HG02852 (cell line): ENCODE results near the gene CTIF.

Source experiments
- ATAC-seq: cut with Tn5 transposase; IDR thresholded peaks from one replicate; pipeline ENCODE4 v1.9.1; 2021; ENCODE audit warnings: mild to moderate bottlenecking, moderate library complexity; ENCODE audit not compliant: unreplicated experiment

The CTIF gene

DNA sequence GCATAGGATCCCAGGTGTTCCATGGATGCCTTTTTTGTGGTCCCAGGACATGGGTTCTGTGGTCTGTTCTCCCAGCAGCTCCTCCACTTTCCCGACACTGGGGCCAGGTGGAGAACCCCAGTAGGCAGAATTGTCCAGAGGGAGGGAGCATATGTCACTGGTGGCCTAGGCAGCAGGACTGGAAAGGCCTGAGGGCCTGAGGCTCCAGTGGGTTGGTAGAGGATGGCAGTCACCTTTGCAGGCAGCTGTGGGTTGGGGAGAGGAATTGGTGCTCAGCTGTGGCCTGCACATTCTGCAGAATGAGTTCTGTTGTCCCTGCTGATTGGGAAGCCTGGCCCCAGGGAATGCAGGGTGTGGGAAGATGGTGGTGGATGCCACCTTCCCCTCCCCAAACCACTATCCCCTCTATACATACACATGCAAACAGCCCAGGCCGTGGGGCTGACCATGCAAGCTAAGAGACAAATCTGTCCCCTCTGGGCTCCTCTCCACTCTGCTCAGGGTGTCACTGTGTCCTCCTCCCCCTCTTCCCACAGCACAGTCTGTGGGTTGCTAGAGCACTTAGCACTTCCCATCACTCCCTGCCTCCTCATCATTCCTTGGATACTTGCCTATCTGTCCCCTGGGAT lies 11.4 kb downstream of the CTIF start:
- ATAC-seq, result no peak

DNA sequence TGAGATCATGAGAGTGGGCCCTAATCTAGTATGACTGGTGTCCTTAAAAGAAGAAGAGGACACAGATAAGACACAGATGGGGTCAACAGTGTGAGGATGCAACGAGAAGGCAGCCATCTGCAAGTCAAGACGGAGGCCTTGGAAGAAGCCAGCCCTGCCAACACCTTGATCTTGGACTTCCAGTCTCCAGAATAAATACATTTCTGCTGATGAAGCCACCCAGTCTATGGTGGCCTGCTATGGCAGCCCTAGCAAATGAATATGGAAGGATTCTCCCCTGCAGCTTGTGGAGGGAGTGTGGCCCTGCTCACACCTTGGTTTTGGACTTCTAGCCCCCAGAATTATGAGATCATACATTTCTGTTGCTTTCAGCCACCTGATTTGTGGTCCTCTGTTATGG lies 12.3 kb downstream of the CTIF start:
- no peak for ATAC-seq

DNA sequence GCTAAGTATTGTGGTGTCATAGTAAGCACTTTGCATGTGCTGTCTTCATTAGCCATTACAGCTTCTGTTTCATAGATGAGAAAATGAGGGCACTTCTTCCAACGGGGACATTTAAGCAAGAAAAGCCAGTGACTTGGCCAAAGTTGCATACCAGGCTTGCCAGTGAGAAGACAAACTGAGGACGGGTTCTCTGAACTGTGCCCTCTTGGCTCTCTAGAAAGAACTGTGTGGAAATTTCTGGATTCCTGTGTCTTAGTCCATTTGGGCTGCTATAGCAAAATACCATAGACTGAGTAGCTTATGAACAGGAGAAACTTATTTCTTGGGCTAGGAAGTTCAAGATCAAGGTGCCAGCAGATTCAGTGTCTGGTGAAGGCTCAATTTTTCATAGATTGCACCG lies 13.3 kb downstream of the CTIF start:
- no peak for ATAC-seq

DNA sequence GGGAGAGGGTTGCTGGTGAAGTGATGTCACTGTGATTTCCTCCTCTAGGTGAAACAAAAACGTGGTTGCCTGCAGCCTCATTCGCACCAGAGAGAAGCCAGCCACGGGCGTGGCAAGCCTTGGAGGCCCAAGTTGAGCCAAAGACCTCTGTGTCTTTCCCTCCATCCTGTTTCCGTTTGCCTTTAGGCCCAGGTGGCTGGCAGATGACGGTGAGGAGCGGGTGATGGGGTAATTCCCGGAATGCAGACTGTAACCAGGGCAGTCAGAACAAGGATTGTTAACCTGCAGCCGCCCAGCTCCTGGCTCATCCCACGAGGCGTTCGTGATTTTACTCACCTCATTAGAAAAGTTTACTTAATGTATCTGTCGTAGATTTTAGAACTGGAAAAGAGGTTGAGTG lies 14.4 kb downstream of the CTIF start:
- no peak for ATAC-seq

DNA sequence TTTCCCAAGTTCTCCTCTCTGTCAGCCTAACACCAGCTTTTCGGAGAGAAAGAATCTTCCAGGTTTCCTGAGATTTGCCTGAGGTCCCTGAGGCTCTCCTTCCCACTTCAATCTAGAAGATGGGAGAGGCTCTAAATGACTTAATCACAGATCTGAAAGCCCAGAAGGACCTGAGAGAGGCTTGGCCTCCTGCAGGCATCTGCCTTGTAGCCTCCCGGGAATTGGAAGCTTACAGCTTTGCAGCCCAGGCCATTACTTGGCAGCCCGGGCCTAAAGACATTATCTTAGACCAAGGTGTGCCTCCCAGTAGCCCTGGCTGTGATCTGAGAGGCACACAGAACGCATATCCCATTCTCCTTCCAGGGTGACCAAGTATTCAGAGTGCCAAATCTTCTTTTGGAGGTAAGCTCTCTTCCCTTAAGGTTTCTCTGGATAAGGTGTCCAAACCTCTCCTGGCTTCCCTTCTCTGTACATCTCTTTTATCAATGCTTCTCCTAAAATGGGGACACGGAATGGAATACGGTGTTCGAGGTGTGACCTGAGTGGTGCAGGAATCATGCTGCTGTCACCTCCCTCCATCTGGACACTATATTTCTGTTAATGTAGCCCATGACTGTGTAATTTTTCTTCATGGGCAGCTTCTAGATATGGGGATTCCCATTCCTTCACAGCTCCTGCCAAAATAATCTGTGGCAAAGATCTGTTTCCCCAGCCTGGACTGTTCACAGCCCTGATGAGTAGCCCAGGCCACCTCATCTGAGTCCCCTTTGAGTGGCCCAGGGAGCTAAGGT lies 16.0 kb downstream of the CTIF start:
- ATAC-seq, result no peak

DNA sequence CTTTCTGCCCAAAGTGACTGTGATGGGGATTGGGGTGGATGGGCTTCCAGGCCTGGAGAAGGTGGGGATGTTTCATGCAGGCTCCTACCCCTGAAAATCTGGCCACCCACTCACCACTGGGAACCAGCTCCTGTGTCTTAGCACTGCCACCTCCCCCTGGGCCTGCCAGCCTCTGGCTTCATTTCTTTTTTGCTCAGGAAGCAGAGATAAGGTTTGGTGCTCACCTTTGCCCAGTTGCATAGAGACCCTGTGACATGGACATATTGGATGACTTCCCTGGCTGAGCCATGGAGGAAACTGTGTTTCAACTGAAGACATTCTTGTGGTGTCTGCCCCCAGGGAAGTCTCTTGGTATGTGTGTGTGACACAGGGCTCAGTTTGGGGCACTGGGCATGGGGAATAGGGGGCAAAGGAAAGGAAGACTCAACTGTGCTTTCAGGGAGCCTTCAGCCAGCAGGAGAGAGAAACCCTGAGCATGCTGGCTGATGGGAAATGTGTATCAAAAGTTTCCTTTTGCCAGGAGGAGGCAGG lies 16.7 kb downstream of the CTIF start:
- ATAC-seq, result no peak

DNA sequence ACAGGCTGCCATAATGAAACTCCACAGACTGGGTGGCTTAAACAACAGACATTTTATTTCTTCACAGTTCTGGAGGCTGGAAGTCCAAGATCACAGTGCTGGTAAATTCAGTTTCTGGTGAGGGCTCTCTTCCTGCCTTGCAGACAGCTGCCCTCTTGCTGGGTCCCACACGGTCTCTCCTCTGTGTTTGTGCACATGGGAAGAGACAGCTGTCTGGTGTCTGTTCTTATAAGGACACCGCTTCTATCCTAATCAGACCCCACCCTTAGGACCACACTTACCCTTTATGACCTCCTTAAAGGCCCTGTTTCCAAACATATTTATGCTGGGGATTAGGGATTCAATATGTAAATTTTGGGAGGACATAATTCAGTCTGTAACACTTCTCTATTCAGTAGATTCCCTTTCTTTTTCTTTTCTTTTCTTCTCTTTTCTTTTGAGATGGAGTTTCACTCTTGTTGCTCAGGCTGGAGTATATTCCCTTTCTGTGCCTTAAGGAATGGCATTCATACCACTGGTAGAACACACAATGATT lies 18.9 kb downstream of the CTIF start:
- no peak for ATAC-seq

DNA sequence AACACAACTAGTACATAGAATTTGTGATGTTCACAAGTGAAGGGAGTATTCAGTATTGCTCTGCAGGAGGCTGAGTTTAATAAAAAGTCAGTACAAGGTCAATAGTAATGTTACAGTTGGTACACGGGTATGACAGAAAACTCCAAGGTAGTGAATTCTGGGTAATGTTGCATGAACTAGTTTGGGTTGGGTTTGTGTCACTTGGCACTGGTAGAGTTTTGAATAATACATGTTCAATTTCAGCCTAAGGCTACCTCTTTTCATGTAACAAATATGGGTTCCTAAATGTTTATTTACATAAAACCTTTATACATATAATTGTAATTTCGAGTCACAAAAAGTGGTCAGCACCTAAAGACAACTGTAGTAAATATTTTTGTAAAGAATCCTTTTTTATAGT lies 19.4 kb downstream of the CTIF start:
- no peak for ATAC-seq

DNA sequence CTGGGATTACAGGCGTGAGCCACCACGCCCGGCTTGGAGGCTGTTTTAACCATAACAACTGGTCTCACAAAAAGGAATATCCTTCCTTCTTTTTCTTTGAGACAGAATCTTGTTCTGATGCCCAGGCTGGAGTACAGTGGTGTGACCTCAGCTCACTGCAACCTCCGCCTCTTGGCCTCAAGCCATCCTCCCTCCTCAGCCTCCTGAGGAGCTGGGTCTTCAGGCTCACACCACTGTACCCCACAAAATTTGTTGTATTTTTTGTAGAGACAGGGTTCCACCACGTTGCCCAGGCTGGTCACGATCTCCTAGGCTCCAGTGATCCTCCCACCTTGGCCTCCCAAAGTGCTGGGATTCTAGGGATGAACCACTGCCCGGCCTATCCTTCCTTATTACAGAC lies 21.7 kb downstream of the CTIF start:
- ATAC-seq, result no peak

DNA sequence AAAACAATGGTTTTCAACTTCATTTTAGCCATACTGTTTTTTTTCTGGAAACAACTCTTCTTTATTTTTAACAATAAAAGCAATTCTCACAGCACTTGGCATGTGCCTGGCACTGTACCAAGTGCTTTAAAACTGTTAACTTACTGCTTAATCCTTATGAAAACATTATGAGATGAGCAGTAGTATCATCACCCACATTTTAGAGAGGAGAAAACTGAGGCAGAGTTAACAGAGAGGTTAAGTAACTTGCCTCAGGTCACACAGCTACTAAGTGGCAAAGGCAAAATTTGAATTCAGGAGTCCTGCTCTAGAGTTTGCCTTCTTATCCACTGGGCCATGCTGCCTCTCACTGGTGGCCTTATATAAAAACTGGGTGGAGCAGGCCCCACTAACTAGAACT lies 23.2 kb downstream of the CTIF start:
- ATAC-seq, result no peak

DNA sequence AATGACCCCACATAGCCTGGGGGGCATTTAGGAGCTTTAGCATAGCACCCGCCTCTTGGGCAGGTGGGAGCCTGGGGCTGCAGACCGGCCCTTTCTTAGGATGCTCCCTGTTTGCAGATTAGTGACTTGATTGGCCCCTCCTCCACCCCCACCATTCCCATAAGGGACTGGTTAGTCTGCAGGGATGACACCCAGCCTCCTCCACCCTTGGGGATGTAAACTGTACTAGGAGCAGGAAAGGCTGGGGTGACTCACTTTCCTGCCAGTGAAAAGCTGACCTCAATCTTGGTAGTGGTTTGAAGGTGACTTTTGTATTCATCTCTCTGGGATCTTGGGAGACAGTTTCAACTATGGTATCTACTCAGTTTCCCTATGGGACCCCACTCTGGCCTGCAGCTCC lies 24.2 kb downstream of the CTIF start:
- ATAC-seq, result no peak

DNA sequence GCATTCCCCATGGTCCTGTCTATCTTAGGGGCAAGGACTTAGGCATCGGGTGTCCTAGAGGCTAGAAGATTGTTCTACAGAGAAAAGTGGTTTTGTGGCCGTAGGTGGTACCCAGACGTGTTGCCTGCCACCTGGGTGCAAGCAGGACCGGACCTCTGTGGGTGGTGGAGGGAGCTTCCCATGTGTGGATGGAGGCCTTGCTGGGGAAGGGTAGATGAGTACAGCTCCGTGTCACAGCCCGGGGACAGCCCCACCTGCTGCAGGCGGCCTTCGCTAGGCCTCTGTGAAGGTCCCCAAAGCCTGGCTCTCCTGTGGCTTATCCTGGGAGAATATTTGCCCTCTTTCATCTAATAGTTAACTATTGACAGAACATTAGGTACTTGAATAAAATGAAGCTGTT lies 25.3 kb downstream of the CTIF start:
- ATAC-seq, result no peak

DNA sequence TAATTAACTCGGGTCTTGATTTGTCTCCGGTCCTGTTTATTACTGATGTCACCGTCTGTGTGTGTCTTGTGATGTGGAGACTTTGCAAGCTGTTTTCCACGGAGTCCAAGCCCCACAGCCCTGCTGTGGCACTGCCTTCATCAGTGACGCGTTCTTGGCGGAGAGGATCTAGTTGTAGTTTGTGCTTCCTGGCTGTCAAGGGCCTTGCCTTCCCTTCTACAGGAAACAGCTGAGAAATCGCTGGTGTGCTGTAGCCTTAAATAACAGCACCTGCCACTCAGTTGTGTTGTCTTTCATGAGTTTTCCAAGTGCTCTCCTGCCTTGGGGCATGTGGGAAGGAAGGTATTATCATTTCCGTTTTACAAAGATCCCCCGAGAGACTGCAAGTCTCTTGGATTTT lies 26.3 kb downstream of the CTIF start:
- no peak for ATAC-seq

DNA sequence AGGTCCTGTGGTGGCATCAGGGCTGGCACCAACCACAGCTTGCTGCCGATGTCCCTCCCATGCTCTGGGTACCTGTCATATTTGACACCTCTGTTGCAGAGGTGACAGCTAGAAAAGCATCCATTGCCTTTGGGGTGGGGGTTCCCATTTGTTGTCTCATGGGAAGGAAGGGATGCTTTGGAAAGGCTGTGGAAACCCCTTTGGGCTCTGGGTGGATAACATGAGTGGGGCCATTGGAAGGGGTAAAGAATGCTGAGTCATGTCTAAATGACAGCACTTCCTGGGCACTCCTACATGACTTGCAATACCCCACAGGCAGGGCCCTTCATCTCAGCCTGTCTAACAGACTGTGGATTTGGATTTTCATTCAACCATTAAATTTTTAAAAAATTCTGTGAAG lies 27.8 kb downstream of the CTIF start:
- no peak for ATAC-seq

DNA sequence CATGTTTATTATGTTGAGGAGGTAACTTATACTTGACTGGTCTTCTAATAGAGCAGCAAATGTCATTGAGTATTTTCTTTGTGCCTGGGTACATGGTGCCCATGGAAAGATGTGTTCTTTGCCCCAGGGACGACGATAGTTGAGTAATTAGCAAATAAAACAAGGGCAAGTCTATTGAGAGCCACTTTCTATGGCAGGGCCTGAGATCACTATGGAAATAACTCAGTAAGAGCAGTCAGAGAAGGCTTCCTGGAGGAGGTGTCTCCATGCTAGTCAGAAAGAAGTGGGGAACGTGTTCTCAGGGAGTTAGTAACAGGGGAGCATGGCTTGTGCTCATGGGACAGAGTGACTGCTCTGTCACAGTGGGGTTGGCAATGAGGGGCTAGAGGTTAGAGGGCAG lies 28.6 kb downstream of the CTIF start:
- ATAC-seq, result no peak

DNA sequence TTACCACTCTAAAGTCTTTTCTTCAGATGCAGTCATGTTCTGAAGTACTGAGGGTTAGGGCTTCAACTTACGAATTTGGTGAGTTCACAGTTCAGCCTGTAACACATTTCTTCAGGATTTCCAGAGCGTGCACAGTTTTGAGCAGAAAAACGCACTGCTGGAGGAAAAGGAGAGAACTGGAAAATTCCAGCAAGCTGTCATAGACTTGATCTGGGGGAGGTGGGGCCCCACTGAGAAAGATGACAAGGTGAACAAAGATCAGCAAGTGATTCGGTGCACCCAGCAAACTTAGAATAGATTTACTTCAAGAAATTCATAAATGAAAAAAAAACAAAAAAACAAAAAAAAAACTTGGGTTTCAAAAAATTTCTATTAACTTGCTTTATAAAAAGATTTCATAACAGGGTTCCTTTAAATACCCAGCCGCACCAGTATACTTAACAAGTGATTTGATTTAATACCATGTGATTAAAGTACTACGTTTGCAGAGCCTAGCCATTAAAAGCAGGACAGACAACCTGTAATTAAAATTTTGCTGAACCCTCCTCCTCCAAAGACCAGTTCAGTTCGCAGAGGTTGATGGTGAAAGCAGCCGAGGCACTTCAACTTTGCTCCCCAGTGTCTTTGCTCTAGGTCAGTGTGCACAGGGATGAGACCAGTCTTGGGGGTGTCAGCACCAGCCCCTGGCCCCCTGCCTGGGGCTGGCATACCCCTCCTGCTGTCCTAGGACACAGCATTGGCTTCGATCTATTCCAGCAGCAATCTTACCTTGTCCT lies 30.5 kb downstream of the CTIF start:
- ATAC-seq, result no peak

DNA sequence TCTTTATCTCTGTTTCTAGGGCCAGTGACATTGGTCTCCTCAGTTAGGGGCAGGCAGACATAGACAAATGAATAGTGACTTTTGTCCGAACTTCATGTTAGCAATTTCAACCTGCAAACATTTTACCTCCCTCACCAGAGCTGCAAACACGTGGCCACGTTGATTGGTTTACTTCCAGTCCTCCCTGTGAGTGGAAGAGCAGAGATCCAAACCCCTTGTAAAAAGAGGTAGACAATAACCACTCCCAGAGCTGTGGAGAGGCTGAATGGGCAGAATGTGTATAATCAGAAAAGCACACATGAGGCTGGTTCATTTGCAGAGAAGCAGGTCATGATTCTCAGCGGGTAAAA lies 31.1 kb downstream of the CTIF start:
- ATAC-seq, result no peak

DNA sequence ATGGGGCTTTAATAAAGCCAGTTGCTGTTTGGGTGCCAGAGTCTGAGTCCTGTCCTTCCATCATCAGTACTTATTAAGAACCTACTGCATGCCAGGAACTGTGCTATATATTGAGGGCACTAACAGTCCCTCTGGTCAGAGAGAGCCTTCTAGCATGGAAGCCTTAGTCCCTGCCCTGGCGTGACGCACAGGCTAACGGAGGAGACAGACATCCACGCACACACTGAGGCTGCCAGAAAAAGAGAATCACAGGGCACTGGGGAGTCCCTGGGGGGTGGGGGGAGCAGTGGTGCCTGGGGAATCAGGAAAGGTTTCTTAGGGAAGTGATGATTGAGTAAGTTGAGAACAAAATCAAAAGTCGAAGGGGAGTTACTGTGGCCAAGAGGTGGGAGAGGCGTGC lies 31.5 kb downstream of the CTIF start:
- ATAC-seq, result no peak

DNA sequence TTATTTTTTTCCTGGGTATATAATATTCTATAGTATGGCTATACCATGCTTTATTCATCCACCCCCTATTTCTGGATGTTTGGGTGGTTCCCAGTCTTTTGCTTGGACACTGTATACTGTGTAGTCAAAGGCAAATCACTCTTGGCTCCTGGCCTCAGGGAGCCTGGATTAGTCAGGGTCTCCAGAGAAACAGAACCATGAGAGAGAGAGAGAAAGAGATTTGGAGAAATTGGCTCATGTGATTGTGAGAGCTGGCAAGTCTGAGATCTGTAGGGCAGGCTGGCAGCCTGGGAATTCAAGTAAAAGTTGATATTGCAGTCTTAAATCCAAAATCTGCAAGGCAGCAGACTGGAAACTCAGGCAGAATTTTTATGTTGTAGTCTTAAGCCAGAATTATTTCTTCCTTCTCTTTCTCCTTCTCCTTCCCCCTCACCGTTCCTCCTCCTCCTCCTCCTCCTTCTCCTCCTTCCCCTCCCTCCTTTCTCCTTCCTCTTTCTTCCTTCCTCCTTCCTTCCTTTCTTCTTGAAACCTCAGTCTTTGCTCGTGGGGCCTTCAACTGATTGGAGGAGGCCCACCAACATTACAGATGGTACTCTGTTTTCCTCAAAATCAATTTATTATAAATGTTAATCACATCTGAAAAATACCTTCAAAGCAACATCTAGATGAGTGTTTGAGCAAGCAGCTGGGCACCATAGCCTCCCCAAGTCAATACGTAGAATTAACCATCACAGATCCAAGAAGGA lies 33.0 kb downstream of the CTIF start:
- no peak for ATAC-seq

DNA sequence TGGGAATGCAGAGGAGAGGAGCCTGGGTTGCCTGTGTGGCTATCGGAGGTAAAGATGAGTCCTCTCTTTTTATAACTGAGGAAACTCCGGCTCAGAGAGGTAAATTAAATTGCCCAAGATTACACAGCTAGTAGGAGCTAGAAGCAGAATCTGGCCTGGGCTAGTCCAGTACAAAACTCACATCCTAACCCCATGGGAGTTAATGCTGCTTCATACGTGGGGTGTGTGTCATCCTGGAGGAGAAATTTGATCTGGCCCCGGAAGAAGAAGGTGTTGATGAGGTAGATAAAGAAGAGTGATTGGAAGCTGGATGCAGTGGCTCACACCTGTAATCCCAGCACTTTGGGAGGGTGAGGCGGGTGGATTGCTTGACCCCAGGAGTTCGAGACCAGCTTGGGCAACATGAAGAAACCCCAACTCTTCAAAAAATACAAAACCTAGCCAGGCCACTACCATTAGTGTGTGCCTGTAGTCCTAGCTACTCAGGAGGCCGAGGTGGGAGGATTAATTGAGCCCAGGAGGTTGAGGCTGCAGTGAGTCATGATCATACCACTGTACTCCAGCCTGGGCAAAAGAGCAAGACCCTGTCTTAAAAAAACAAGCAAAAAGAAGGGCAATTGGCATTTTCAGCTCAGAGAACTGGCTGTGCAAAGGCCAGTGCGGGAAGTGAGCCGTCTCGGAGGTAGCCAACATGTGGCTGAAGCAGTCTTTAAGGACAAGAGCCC lies 33.7 kb downstream of the CTIF start:
- no peak for ATAC-seq
